Suprapubic skin (tissue), 3 donors: Measurements from ENCODE around the gene ZFYVE28.

Experiments
- CTCF ChIP-seq, 2 donors: fragments of 200-600 bp in 1 of 2; fragments of 450-650 bp in 1 of 2; sonication (generic) in 1 of 2; IDR thresholded peaks; one replicate each; pipeline ENCODE4 v1.5.1; 2016 to 2019; ENCODE audit warnings: antibody characterized with exemption in 2 of 2, mild to moderate bottlenecking in 1 of 2, moderate library complexity in 1 of 2
- POLR2AphosphoS5 ChIP-seq, 3 donors: sonication (generic); formaldehyde crosslinking; IDR thresholded peaks; one replicate each; pipeline ENCODE4 v1.6.1; 2017; ENCODE audit warnings: antibody characterized with exemption in 3 of 3

GRCh38 chr4:2402048-2402842, 16.2 kb downstream of the ZFYVE28 start:
- TF ChIP-seq POLR2AphosphoS5 (IDR thresholded peaks at IDR 0.05) (no peak), CTCF (IDR thresholded peaks at IDR 0.05) (no peak)
